Tibial nerve (tissue), 4 donors: ENCODE data around the gene SPPL2C. TPM values are rescaled to one million over a fixed set of nuclear protein-coding genes. Genes with fewer than 3 reads are reported as not detected.

Source experiments
- DNase-seq, 2 donors: peaks; one replicate each; pipeline ENCODE4 v3.0.0-alpha.2; 2019; ENCODE audit warnings: low spot score in 2 of 2
- H3K27ac ChIP-seq, 4 donors: fragments of 200-600 bp; sonication (generic) in 3 of 4; one replicate each; pipeline ENCODE4 v1.5.1; 2017 to 2019; ENCODE audit warnings: mild to moderate bottlenecking in 1 of 4
- H3K27me3 ChIP-seq, 2 donors: fragments of 200-600 bp; sonication (generic) in 1 of 2; one replicate each; pipeline versions ENCODE4 v1.5.1 to v1.6.0; 2017 to 2019
- H3K36me3 ChIP-seq, 3 donors: fragments of 200-600 bp; sonication (generic); one replicate each; pipeline ENCODE4 v1.5.1; 2018 to 2019
- H3K4me1 ChIP-seq, 4 donors: fragments of 200-600 bp; sonication (generic) in 3 of 4; one replicate each; pipeline ENCODE4 v1.5.1; 2017 to 2019
- H3K4me3 ChIP-seq, 4 donors: fragments of 200-600 bp; sonication (generic) in 3 of 4; one replicate each; pipeline ENCODE4 v1.5.1; 2017 to 2019; ENCODE audit warnings: mild to moderate bottlenecking in 1 of 4, moderate library complexity in 1 of 4
- H3K9me3 ChIP-seq, 4 donors: fragments of 200-600 bp; sonication (generic) in 3 of 4; one replicate each; pipeline ENCODE4 v1.5.1; 2017 to 2019
- EP300 ChIP-seq, 2 donors: sonication (generic); formaldehyde crosslinking; IDR thresholded peaks; one replicate each; pipeline ENCODE4 v1.6.1; 2017; ENCODE audit warnings: antibody characterized with exemption in 2 of 2, mild to moderate bottlenecking in 1 of 2
- POLR2A ChIP-seq, 2 donors: fragments of 450-650 bp; IDR thresholded peaks; one replicate each; pipeline ENCODE4 v1.6.1; 2017; ENCODE audit warnings: antibody characterized with exemption in 2 of 2, mild to moderate bottlenecking in 2 of 2, moderate library complexity in 2 of 2
- WGBS, 2 donors: methylation state at CpG; one replicate each; pipeline ENCODE4 v1.1.5; 2018; 5-methylcytosine and 5-hydroxymethylcytosine counted together
- total RNA-seq, 4 donors: library from RNA; depleted of rRNA; stranded (reverse); fragments of >200 nt; gene quantifications; one replicate each; pipeline ENCODE4 v1.1.0, GENCODE V29; 2016
- TF ChIP-seq, protein P1 (sequence below), 5 experiments: fragments of 200-600 bp in 3 of 5; fragments of 450-650 bp in 2 of 5; sonication (generic) in 3 of 5; IDR thresholded peaks; one replicate each; pipeline ENCODE4 v1.5.1; 2016 to 2019; ENCODE audit warnings: antibody characterized with exemption in 5 of 5, mild to moderate bottlenecking in 3 of 5, moderate library complexity in 2 of 5

SPPL2C gene
- total RNA-seq, 4 donors from 2014 or later = not detected

DNA sequence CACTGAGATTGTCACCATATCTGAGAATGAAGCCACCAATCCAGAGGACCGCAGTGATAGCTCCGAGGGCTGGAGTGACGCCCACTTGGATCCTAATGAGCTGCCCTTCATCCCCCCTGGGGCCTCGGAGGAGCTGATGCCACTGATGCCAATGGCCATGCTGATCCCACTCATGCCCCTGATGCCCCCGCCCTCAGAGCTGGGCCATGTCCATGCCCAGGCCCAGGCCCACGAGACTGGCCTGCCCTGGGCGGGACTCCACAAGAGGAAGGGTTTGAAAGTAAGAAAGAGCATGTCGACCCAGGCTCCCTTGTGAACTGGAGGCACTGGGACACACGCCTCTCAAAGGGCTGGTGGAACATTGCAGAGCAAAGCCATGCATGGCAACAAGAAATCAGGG lies 2.0 kb downstream of the SPPL2C start:
- no peak for DNase-seq
- H3K4me3 ChIP-seq = no peak overlapping the region
- no peaks in the 10 kb centered on the region for H3K4me1 ChIP-seq
- H3K9me3 ChIP-seq = no peaks in the 10 kb centered on the region
- H3K27me3 ChIP-seq = peaks cover 0 to 20% of the 10 kb centered on the region in 2 donors
- no peak overlapping the region for H3K27ac ChIP-seq
- TF ChIP-seq, protein P1, sequence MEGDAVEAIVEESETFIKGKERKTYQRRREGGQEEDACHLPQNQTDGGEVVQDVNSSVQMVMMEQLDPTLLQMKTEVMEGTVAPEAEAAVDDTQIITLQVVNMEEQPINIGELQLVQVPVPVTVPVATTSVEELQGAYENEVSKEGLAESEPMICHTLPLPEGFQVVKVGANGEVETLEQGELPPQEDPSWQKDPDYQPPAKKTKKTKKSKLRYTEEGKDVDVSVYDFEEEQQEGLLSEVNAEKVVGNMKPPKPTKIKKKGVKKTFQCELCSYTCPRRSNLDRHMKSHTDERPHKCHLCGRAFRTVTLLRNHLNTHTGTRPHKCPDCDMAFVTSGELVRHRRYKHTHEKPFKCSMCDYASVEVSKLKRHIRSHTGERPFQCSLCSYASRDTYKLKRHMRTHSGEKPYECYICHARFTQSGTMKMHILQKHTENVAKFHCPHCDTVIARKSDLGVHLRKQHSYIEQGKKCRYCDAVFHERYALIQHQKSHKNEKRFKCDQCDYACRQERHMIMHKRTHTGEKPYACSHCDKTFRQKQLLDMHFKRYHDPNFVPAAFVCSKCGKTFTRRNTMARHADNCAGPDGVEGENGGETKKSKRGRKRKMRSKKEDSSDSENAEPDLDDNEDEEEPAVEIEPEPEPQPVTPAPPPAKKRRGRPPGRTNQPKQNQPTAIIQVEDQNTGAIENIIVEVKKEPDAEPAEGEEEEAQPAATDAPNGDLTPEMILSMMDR (IDR thresholded peaks at IDR 0.05) = no peak
- TF ChIP-seq EP300 (IDR thresholded peaks at IDR 0.05) (no peak), POLR2A (IDR thresholded peaks at IDR 0.05) (no peak)
- WGBS, 2 donors = 64 to 83% methylated on average over 5 to 9 of the region's 9 CpGs
- H3K36me3 ChIP-seq = no peaks in the 10 kb centered on the region

DNA sequence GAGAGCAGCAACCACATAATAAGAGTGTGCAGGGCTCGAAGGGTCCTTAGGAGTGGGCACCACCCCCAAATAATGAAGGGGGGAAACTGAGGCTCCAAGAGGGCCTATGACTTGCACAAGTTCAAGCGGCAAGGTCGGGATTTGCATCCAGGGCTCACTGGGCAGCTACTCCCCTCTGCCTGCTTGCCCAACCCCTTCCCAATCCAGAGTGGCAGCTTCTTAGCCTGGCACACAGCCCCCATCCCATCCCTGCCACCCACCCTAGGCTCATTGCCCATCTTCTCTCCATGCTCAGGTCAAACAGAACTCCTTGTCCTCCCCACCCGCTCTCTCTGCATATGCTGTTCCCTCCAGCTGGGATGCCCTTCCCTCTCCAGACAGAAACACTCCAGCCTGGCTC lies 2.4 kb downstream of the SPPL2C start:
- H3K4me3 ChIP-seq = no peak overlapping the region
- no peaks in the 10 kb centered on the region for H3K9me3 ChIP-seq
- 89 to 93% methylated on average over 4 of the region's 4 CpGs for WGBS, 2 donors
- H3K4me1 ChIP-seq = no peaks in the 10 kb centered on the region
- no peak for DNase-seq
- no peak overlapping the region for H3K27ac ChIP-seq
- TF ChIP-seq POLR2A (IDR thresholded peaks at IDR 0.05) (no peak), EP300 (IDR thresholded peaks at IDR 0.05) (no peak)
- TF ChIP-seq, protein P1 (IDR thresholded peaks at IDR 0.05) = no peak
- no peaks in the 10 kb centered on the region for H3K36me3 ChIP-seq
- peaks cover 0 to 24% of the 10 kb centered on the region in 2 donors for H3K27me3 ChIP-seq

DNA sequence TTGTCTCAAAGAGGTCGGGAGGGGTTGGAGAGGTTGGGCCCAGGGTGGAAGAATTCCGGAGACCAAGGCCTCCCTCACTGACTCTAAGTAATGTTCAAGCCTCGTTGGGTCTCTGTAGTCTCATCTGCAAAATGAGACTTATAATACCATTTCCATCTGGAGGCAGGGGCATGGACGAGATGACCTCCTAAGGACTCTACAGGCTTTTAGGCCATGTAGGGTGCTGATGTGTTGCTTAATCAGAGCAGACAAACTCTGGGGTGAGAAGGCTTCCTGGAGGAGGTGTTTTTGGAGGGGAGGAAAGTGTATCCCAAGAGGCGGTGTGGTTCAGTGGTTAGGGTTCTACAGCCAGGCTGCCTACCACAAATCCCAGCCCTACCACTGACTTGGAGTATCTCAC lies 3.1 kb downstream of the SPPL2C start:
- Histone ChIP-seq H3K27me3 (peaks cover 0 to 29% of the 10 kb centered on the region in 2 donors), H3K9me3 (no peaks in the 10 kb centered on the region), H3K4me1 (peaks cover 0 to 3% (median 0%) of the 10 kb centered on the region in 4 donors), H3K27ac (no peak overlapping the region), H3K36me3 (no peaks in the 10 kb centered on the region), H3K4me3 (no peak overlapping the region)
- no peak for TF ChIP-seq POLR2A (IDR thresholded peaks at IDR 0.05)
- TF ChIP-seq EP300 (IDR thresholded peaks at IDR 0.05) = no peak
- TF ChIP-seq, protein P1 (IDR thresholded peaks at IDR 0.05) = no peak
- 55 to 64% methylated on average over 5 of the region's 5 CpGs for WGBS, 2 donors
- no peak for DNase-seq

DNA sequence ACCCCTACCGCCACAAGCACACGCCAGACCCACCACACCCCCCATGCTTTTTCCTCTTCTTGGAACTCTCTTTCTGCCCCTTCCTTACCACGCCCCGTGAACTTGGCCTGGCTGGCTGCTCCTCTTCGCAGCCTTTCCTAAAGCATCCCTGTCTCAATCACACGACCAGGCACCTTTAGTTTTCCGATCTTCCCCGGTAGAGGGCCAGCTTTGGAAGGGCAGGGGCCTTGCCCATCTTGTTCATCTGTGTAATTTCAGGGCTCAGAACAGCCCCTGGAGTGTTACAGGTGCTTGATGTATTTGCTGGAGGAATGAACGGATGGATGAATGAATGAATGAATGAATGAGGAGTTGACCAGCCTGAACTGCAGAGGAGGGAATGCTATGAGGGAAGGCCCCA lies 3.7 kb downstream of the SPPL2C start:
- TF ChIP-seq, protein P1 (IDR thresholded peaks at IDR 0.05) = no peak
- TF ChIP-seq POLR2A (IDR thresholded peaks at IDR 0.05) (no peak), EP300 (IDR thresholded peaks at IDR 0.05) (no peak)
- Histone ChIP-seq H3K27ac (no peak overlapping the region), H3K4me1 (peaks cover 0 to 3% (median 0%) of the 10 kb centered on the region in 4 donors), H3K9me3 (no peaks in the 10 kb centered on the region), H3K27me3 (peaks cover 0 to 35% of the 10 kb centered on the region in 2 donors), H3K4me3 (no peak overlapping the region), H3K36me3 (no peaks in the 10 kb centered on the region)
- whole genome bisulfite sequencing, 2 donors = 82 to 87% methylated on average over 9 of the region's 9 CpGs
- no peak for DNase-seq

DNA sequence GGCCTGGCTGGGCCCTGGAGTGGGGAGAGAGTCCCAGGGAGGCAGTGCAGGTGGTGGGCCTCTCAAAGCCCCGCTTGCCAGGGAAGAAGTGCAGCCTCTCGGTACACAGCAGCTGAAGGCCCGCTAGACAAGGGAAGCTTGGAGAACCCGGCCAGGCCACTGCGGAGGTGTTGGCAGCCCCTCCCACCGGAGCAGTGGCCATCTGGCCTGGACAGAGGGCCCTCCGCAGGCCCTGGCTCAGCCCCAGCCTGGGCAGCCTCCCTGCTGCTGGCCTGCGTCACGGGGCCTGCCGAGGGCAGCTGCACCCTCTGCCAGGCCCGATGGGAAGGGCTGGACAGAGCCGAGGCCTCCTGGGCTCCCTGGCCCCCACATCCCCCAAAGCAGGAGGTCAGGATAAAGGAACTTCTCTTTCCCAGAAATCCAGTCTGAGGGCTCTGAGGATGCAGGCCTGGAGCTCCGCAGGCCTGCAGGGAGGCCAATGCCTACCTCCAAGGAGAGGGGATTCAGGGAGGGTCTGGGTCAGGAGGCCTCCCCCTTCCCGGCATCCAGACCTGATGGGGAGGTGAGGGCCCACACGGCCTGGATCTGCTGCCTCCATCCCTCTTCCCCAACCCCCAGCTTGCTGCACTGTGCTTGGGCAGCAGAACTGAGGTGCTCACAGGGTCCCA lies 4.3 kb downstream of the SPPL2C start:
- TF ChIP-seq EP300 (IDR thresholded peaks at IDR 0.05) (no peak), POLR2A (IDR thresholded peaks at IDR 0.05) (no peak)
- TF ChIP-seq, protein P1 (IDR thresholded peaks at IDR 0.05) = no peak
- Histone ChIP-seq H3K36me3 (no peaks in the 10 kb centered on the region), H3K4me3 (no peak overlapping the region), H3K27ac (no peak overlapping the region), H3K27me3 (peaks cover 0 to 41% of the 10 kb centered on the region in 2 donors), H3K9me3 (no peaks in the 10 kb centered on the region), H3K4me1 (peaks cover 0 to 3% (median 0%) of the 10 kb centered on the region in 4 donors)
- 40 to 50% methylated on average over 1 to 10 of the region's 15 CpGs for WGBS, 2 donors
- no peak for DNase-seq
